GM21423 (cell line): Measurements from ENCODE around the gene ZHX3.

Experiments
- ATAC-seq: cut with Tn5 transposase; IDR thresholded peaks from one replicate; pipeline ENCODE4 v1.9.1; 2021; ENCODE audit warnings: mild to moderate bottlenecking, moderate library complexity; ENCODE audit not compliant: unreplicated experiment

Gene ZHX3

DNA sequence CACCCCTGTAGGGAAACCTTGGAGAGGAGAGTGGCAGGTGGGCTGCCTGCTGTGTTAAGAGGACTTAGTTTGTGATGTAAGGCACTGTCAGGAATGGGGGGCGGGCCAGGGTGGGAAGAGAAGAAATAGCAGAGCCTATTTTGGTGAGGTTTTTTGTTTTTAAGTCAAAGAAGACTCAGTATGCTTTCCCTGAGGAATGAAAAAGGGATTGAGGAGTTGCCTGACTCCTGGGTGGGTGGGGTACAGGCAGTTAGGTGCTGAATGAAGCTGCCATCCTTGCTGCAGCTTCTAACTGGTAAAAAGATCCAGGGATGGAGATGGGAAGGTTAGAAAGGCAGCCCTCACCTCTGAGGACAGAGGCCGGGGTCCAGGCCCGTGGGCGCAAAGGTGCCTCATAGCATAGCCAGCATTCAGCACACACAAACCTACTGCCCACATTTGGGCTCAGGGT is 142.3 kb downstream of the ZHX3 start:
- ATAC-seq, result no peak

GRCh38 chr20:41174782-41175181 is 142.7 kb downstream of the ZHX3 start:
- ATAC-seq, result no peak

GRCh38 chr20:41174373-41174772 is 143.2 kb downstream of the ZHX3 start:
- ATAC-seq, result no peak

DNA sequence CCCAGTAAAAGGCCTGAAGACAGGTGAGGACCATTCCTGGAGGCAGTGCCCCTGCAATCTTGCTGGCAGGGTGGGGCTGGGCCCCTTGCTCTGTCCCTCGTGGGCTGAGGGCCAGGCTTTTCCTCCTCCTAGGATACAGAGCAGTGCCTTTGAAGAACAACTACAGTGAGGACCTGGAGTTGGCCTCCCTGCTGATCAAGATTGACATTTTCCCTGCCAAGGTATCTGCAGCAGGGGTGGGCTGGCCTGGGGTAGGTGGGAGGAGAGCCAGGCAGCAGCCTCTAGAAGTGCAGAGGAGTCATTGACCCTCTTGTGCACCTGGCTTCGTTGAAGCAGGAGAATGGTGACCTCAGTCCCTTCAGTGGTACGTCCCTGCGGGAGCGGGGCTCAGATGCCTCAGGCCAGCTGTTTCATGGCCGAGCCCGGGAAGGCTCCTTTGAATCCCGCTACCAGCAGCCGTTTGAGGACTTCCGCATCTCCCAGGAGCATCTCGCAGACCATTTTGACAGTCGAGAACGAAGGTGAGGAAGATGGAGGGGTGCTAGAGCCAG is 143.7 kb downstream of the ZHX3 start:
- ATAC-seq, result no peak

DNA sequence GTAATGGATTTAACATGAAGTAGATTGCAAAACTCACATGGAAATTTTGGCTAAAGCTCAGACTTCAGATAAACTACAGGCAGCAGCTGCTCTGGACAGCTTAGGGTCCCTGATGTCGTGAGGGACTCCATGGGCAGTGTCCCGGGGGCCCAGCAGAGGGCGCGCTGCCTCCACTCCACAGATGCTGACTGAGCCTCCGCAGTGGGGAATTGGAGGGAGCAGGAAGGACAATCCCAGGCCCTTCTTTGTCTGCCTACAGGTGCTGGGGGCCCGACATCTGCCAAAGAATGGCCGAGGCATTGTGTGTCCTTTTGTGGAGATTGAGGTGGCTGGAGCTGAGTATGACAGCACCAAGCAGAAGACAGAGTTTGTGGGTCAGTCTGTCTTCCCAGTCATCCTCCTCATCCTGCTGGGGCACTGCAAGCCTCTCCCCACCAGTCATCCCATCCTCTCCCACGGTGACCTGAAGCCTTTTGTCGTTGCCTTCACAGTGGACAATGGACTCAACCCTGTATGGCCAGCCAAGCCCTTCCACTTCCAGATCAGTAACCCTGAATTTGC is 144.3 kb downstream of the ZHX3 start:
- ATAC-seq, result no peak

- ATAC-seq, result no peak
Observed at GRCh38 chr20:41172296-41173140, 145.0 kb downstream of the ZHX3 start.

GRCh38 chr20:41171736-41172295 is 145.7 kb downstream of the ZHX3 start:
- no peak for ATAC-seq

DNA sequence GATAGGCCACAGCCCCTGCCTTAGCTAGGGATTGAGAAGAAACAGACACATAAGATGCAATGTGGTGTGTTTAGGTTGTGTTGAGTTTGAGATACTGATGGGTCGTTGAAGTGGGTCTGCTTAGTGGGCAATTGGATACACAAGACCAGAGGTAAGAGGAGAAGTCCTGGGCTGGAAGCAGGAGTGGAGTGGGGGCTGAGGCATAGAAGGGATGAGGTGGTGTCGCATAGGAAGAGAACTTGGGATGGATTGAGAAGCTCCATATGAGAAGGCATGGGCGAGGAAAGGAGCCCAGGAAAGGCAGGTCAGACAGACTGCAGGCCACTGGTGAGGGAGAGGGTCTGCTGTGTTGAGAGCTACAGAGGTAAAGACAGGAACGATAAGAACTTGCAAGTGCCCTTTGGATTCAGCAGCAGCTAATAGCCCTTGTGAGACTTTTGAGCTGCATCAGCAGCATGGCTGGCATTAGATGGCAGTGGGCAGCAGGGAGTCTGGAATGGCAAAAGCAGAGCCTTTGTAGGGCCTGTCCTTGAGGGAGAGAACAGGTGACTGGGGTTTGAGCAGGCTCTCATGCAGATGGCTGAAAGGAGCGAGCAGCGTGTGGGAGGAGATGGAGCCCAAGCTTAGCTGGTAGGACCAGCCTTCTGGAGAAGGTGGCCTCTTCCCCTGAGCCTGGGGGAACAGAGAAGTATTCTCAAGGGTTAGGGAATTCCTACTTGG is 147.0 kb downstream of the ZHX3 start:
- ATAC-seq, result no peak

DNA sequence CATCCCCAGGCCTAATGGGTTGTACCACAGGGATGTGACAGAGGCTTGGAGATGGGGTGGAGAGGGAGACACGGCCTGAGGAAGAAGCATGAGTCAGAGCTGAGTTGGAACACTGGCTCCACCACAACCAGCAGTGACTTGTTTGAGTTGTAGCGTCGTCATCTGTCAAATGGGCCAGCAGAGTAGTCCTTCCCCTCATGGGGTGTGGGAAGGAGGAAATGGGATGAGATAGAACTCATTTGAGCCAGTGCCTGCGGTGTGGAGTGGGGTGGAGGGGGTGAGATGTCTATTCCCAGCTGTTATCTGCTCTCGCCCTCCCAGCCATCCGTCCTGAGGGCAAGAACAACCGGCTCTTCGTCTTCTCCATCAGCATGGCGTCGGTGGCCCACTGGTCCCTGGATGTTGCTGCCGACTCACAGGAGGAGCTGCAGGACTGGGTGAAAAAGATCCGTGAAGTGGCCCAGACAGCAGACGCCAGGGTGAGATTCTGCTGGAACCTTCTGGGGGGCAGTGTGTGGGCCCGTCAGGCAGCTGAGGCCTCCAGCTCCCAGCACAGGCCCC is 147.7 kb downstream of the ZHX3 start:
- no peak for ATAC-seq

DNA sequence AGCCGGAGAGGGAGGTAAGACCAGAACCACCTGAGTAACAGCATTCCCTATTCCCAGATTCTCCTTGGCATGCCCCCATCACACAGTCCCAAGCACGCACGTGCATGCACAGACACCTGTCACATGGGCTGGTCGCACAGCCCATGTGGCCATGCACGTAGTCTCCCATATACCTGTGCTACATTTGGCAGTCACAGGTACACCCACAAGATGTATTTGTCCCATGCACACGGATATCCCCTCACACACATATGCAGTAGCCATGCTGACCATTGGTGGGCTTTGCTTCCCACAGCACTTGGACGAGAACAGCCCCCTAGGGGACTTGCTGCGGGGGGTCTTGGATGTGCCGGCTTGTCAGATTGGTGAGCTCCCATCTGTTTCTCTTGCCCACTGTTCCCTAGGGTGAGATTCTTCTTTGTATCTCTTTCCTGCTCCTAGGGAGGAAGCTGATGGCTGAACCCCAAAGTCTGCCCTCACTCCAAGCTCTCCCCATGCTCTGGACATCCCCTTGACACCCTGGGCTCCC is 148.3 kb downstream of the ZHX3 start:
- ATAC-seq, result no peak

GRCh38 chr20:41168281-41169161 is 149.0 kb downstream of the ZHX3 start:
- no peak for ATAC-seq

DNA sequence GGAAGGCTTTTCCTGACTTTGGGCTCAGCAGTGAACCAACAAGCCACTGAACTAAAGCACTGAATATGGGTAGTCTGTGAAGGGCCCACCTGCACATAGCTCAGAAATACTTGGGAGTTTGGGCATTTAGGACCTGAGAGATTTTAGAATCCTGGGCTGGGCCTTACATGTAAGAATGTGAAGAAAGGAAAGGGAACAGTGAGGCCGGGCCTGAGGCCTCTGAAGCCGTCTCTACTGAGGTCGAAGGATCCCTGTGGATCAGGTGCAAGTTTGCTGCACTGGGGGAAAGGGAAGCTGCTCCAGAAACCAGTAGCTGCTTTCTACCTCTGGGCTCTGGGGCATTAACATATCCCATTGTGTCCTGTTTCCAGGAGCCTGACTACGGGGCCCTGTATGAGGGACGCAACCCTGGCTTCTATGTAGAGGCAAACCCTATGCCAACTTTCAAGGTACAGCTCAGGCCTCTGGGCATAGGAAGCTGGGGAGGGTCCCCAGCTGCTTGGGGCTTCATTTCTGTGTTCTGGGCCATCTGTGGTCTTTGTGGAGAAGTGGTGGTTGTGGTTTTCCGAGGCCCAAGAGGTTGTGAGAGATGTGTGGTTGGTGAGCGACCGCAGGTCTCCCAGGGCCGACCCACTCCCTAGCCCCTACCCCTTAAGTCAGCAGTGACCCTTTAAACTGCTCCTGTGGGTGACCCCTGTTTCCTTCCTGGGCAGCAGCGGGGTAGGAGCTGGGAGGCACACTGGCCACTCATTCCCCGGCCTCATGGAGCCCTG is 149.9 kb downstream of the ZHX3 start:
- ATAC-seq, result peak; percentile 64

- ATAC-seq, result no peak
Observed at GRCh38 chr20:41167118-41167470, 150.4 kb downstream of the ZHX3 start.

DNA sequence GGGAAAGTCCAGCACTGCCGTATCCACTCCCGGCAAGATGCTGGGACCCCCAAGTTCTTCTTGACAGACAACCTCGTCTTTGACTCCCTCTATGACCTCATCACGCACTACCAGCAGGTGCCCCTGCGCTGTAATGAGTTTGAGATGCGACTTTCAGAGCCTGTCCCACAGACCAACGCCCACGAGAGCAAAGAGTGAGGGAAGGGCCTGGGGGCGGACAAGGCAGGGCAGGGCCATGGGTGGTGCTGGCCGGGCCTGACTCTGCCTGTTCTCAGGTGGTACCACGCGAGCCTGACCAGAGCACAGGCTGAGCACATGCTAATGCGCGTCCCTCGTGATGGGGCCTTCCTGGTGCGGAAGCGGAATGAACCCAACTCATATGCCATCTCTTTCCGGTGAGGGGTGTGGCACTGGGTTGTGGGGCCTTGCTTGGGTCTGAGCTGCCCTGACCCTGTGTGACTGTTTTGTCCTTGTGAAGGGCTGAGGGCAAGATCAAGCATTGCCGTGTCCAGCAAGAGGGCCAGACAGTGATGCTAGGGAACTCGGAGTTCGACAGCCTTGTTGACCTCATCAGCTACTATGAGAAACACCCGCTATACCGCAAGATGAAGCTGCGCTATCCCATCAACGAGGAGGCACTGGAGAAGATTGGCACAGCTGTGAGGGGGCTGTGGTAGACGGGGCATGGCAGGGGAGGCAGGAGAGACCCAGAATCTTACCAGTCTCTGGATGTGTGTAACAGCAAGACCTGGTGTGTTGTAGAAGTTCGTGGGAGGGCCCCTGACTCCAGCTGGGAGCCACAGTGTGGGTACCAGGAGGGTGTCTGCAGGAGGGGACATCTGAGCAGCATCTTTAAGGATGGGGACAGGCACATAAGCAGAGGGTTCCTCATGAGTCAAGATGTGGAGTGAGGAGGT is 151.1 kb downstream of the ZHX3 start:
- ATAC-seq, result no peak

GRCh38 chr20:41165001-41165882 is 152.3 kb downstream of the ZHX3 start:
- no peak for ATAC-seq

- no peak for ATAC-seq
Observed at GRCh38 chr20:41163821-41164220, 153.7 kb downstream of the ZHX3 start.

DNA sequence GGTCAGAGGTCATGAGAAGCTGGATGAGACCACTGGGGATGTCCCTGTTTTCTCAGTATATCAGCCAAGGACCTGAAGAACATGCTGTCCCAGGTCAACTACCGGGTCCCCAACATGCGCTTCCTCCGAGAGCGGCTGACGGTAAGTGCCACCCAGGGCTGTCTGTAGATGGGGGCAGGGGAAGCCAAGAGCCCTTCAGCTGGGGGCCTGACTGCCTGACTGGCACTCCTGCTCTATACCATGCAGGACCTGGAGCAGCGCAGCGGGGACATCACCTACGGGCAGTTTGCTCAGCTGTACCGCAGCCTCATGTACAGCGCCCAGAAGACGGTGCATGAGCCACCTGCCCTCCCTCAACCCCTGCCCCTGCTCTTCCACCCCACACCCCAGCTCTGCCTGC is 155.1 kb downstream of the ZHX3 start:
- ATAC-seq, result no peak
